Chondrocyte (in vitro differentiated cells): ENCODE data around the gene B3GNT8. TPM values are rescaled to one million over a fixed set of nuclear protein-coding genes. Genes with fewer than 3 reads are reported as not detected.
"Not testable (repeated sequence)": the region's sequence is repeated elsewhere in the genome, so short reads cannot be mapped to it uniquely, and the experiment has no call there.

Source experiments
- DNase-seq: peaks from one replicate; pipeline ENCODE4 v3.0.0; 2021; ENCODE audit warnings: mixed read lengths, low spot score
- H3K27ac Mint-ChIP-seq: one replicate; pipeline ENCODE4 v1.8.0; 2021; ENCODE audit warnings: mild to moderate bottlenecking, moderate library complexity, mixed read lengths; ENCODE audit not compliant: unreplicated experiment
- H3K27me3 Mint-ChIP-seq: 2 replicates; pipeline ENCODE4 v1.8.0; 2021; ENCODE audit warnings: low read depth, mixed read lengths
- H3K36me3 Mint-ChIP-seq: 2 replicates; pipeline ENCODE4 v1.8.0; 2021; ENCODE audit warnings: low read depth, mixed read lengths
- H3K4me1 Mint-ChIP-seq: 2 replicates; pipeline ENCODE4 v1.8.0; 2021; ENCODE audit warnings: low read depth, mild to moderate bottlenecking, mixed read lengths
- H3K4me3 Mint-ChIP-seq: one replicate; pipeline ENCODE4 v1.8.0; 2021; ENCODE audit warnings: mild to moderate bottlenecking, moderate library complexity, mixed read lengths; ENCODE audit not compliant: unreplicated experiment
- H3K9me3 Mint-ChIP-seq: 2 replicates; pipeline ENCODE4 v1.8.0; 2021; ENCODE audit warnings: low read depth, mixed read lengths
- total RNA-seq: library from RNA; stranded (reverse); gene quantifications from 3 replicates; pipeline ENCODE4 v1.2.1, GENCODE V29; 2021
- TF ChIP-seq, protein P1 (sequence below): fragments of 200-600 bp; sonication (generic); IDR thresholded peaks from 2 replicates; pipeline ENCODE4 v1.5.0; 2021; ENCODE audit warnings: antibody characterized with exemption, mild to moderate bottlenecking, moderate library complexity

B3GNT8 gene
- total RNA-seq, 1 donor from 2014 or later: 0.70 TPM

DNA sequence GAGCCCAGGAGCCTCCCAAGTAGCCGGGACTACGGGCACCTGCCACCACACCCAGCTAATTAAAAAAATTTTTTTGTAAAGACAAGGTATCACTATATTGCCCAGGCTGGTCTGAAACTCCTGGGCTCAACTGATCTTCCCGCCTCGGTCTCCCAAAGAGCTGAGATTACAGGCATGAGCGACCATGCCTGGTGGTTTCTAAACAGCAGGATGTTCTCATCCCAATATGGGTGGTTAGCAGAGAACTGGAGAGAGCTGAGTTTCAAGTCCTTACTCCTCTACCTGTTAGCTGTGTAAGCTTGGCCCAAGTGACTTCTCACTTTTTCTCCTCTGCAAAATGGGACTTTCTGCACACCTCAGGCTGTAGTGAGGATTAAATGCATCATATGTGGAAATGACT is 42.8 kb downstream of the B3GNT8 start:
- no peaks in the 10 kb centered on the region for H3K27me3 Mint-ChIP-seq
- no peaks in the 10 kb centered on the region for H3K4me1 Mint-ChIP-seq

GRCh38 chr19:41381536-41381935 is 45.6 kb downstream of the B3GNT8 start:
- H3K27me3 Mint-ChIP-seq, H3K27ac Mint-ChIP-seq, H3K4me1 Mint-ChIP-seq, DNase-seq, H3K4me3 Mint-ChIP-seq, H3K9me3 Mint-ChIP-seq, H3K36me3 Mint-ChIP-seq: not testable (repeated sequence)

More for the DNA sequence above, 42.8 kb downstream of the B3GNT8 start:
- Mint-ChIP-seq H3K4me3 (no peak overlapping the region), H3K9me3 (no peaks in the 10 kb centered on the region), H3K36me3 (no peaks in the 10 kb centered on the region), H3K27ac (no peak overlapping the region)
- TF ChIP-seq, protein P1, sequence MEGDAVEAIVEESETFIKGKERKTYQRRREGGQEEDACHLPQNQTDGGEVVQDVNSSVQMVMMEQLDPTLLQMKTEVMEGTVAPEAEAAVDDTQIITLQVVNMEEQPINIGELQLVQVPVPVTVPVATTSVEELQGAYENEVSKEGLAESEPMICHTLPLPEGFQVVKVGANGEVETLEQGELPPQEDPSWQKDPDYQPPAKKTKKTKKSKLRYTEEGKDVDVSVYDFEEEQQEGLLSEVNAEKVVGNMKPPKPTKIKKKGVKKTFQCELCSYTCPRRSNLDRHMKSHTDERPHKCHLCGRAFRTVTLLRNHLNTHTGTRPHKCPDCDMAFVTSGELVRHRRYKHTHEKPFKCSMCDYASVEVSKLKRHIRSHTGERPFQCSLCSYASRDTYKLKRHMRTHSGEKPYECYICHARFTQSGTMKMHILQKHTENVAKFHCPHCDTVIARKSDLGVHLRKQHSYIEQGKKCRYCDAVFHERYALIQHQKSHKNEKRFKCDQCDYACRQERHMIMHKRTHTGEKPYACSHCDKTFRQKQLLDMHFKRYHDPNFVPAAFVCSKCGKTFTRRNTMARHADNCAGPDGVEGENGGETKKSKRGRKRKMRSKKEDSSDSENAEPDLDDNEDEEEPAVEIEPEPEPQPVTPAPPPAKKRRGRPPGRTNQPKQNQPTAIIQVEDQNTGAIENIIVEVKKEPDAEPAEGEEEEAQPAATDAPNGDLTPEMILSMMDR: no peak
- DNase-seq: no peak

- Mint-ChIP-seq H3K4me1 (peaks cover 22% of the 10 kb centered on the region), H3K27me3 (no peaks in the 10 kb centered on the region), H3K36me3 (no peaks in the 10 kb centered on the region), H3K4me3 (no peak overlapping the region), H3K9me3 (no peaks in the 10 kb centered on the region), H3K27ac (no peak overlapping the region)
- TF ChIP-seq, protein P1: no peak
- no peak for DNase-seq
Measured at GRCh38 chr19:41377977-41378709, 49.0 kb downstream of the B3GNT8 start.

- Mint-ChIP-seq H3K4me3 (peak overlapping the region; percentile 65), H3K4me1 (peaks cover 22% of the 10 kb centered on the region), H3K27me3 (no peaks in the 10 kb centered on the region), H3K27ac (peak overlapping the region; percentile 55), H3K36me3 (no peaks in the 10 kb centered on the region), H3K9me3 (no peaks in the 10 kb centered on the region)
- TF ChIP-seq, protein P1: no peak
- DNase-seq: no peak
Measured at GRCh38 chr19:41376998-41377365, 50.2 kb downstream of the B3GNT8 start.

GRCh38 chr19:41376241-41376997 is 50.8 kb downstream of the B3GNT8 start, which contains the start of gene TMEM91:
TSS of gene TMEM91 (plus strand) at chr19:41376533. CDS start at chr19:41378310, 1,777 bp downstream.
- peaks cover 22% of the 10 kb centered on the region for H3K4me1 Mint-ChIP-seq
- DNase-seq: no peak
- H3K27ac Mint-ChIP-seq: peak within 1 kb of the TSS; percentile 55
- TF ChIP-seq, protein P1: no peak
- no peaks in the 10 kb centered on the region for H3K36me3 Mint-ChIP-seq
- no peaks in the 10 kb centered on the region for H3K27me3 Mint-ChIP-seq
- peak within 1 kb of the TSS; percentile 65 for H3K4me3 Mint-ChIP-seq
- H3K9me3 Mint-ChIP-seq: no peaks in the 10 kb centered on the region

Other genes with a start within 250 kb of the B3GNT8 start
- not detected in 3 replicates for gene CYP2S1, start 234.2 kb downstream of the B3GNT8 start, total RNA-seq
- 151 to 218 TPM (median 214 TPM) in 3 replicates for gene AXL, start 208.2 kb downstream of the B3GNT8 start, total RNA-seq
- gene HNRNPUL1, start 163.0 kb downstream of the B3GNT8 start, total RNA-seq: 158 to 195 TPM (median 161 TPM) in 3 replicates
- gene CCDC97, start 117.2 kb downstream of the B3GNT8 start, total RNA-seq: 21.8 to 33.2 TPM (median 25.5 TPM) in 3 replicates
- gene TGFB1, start 73.5 kb downstream of the B3GNT8 start, total RNA-seq: 188 to 197 TPM (median 195 TPM) in 3 replicates
- 2.0 to 3.0 TPM (median 2.6 TPM) in 3 replicates for gene B9D2, start 63.2 kb downstream of the B3GNT8 start, total RNA-seq
- 4.8 to 6.8 TPM (median 5.4 TPM) in 3 replicates for gene TMEM91, start 50.8 kb downstream of the B3GNT8 start, total RNA-seq
- gene EXOSC5, start 30.0 kb downstream of the B3GNT8 start, total RNA-seq: 5.5 to 7.6 TPM (median 6.2 TPM) in 3 replicates
- 11.6 to 14.6 TPM (median 14.0 TPM) in 3 replicates for gene BCKDHA, start 29.6 kb downstream of the B3GNT8 start, total RNA-seq
- 27.9 to 28.0 TPM (median 28.0 TPM) in 3 replicates for gene DMAC2, start 12.5 kb upstream of the B3GNT8 start, total RNA-seq
- gene ERICH4, start 15.8 kb upstream of the B3GNT8 start, total RNA-seq: not detected in 3 replicates
- gene CEACAM21, start 148.8 kb upstream of the B3GNT8 start, total RNA-seq: not detected in 3 replicates
- not detected in 3 replicates for gene CEACAM4, start 199.7 kb upstream of the B3GNT8 start, total RNA-seq